GM12875 (cell line): Measurements from ENCODE around the gene TEX35.

Source experiments
- H3K4me3 ChIP-seq: one replicate; pipeline ENCODE4 v1.5.1; 2011; ENCODE audit warnings: low read depth, low read length, control low read depth
- TF ChIP-seq, protein P1 (sequence below): IDR thresholded peaks from 2 replicates; pipeline ENCODE4 v1.5.1; 2011; ENCODE audit warnings: low read depth, mild to moderate bottlenecking, control low read depth, inconsistent platforms, low read length, moderate library complexity, borderline replicate concordance; ENCODE audit not compliant: insufficient read depth

Gene TEX35

DNA sequence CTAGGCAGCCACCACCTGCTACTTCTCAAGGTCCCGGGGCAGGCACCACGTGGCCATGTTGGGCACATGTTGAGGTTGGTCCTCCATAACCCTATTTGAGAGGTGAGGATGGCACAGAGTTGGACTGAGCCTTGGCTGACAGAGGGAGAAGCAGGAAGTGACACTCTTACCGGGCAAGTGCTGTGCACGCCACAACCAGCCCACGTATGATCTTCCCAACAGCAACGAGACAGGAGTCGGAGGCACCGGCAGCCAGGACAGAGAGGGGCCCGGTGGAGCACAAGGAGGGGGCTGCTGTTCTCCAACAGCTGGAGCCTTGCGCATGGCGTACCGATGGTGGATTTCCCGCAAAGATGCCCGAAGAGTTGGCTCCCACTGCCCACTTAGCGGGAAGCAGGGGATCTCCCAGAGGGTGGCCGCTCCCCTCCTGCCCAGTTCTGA, 19.6 kb upstream of the TEX35 start:
- no peak overlapping the region for H3K4me3 ChIP-seq
- TF ChIP-seq, protein P1, sequence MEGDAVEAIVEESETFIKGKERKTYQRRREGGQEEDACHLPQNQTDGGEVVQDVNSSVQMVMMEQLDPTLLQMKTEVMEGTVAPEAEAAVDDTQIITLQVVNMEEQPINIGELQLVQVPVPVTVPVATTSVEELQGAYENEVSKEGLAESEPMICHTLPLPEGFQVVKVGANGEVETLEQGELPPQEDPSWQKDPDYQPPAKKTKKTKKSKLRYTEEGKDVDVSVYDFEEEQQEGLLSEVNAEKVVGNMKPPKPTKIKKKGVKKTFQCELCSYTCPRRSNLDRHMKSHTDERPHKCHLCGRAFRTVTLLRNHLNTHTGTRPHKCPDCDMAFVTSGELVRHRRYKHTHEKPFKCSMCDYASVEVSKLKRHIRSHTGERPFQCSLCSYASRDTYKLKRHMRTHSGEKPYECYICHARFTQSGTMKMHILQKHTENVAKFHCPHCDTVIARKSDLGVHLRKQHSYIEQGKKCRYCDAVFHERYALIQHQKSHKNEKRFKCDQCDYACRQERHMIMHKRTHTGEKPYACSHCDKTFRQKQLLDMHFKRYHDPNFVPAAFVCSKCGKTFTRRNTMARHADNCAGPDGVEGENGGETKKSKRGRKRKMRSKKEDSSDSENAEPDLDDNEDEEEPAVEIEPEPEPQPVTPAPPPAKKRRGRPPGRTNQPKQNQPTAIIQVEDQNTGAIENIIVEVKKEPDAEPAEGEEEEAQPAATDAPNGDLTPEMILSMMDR: no peak

DNA sequence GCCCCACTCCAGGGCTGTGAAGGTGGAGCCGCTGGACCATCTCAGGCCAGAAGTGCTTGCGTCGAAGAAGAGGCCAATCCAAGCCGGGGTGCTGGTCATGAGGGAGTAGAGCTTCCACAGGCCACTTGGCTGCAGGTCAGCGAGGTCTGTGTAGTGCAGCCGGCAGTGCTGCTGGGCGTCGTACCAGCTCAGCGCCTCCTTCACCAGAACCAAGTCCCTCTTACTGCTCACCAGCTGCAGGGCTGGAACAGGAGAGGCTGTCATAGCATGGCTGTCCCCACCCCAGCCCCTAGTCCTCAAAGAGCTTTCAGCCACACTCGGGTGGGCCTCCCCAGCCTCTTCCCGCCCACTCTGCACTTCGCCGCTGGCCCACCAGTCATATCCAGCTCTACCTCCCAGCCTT, 18.3 kb upstream of the TEX35 start:
- TF ChIP-seq, protein P1: no peak

DNA sequence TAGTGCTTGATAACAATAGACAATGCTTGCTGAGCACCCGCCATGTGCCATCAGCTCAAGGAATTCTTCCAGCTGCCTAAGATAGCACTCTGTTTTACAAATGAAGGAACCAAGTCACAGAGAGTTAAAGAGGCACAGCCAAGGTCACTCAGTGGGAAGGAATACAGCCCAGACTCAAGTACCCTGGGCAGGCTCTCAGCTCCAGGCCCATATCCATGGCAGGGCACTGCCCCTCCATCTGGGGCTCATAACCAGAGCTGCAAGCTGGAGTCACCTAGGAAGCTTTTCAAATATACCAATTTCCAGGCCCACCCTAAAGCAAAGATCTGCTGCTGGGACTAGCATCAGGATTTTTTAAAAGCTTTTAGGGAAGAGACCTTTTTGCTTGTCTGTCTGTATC, 17.8 kb upstream of the TEX35 start:
- no peak overlapping the region for H3K4me3 ChIP-seq
- TF ChIP-seq, protein P1: no peak

More for the DNA sequence above, 18.3 kb upstream of the TEX35 start:
- no peak overlapping the region for H3K4me3 ChIP-seq

DNA sequence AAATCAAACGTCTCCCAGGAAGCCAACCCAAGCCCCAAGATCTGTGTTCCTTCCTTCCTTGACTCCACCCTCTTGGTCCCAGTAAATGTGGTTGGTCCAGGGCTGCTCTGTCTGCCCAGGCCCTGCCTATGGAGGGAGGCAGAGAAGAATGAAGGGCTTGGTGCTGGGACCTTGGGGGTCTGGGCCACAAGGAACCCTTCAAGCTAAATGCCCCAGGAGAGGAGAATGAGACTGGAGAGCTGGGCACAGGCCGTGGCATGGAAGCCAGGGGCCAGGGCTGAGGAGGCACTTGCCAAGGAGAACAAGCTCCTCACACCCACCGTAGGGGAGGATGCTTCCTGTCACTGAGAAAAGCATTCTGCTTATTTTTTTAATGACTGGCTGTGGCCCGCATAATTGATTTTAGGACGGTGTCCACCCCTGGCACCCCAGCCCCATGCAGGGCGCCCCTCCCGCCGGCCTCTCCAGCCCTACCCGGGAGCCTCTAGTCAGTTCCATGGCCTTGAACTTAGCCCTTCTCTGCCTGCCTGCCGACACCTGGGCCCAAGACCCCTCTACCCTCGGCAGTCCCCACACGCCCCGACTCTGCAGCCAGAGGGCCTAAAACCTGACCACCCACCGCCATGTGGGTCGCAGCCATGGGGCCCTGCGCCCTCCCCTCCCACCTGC, 17.0 kb upstream of the TEX35 start:
- no peak overlapping the region for H3K4me3 ChIP-seq
- TF ChIP-seq, protein P1: no peak

DNA sequence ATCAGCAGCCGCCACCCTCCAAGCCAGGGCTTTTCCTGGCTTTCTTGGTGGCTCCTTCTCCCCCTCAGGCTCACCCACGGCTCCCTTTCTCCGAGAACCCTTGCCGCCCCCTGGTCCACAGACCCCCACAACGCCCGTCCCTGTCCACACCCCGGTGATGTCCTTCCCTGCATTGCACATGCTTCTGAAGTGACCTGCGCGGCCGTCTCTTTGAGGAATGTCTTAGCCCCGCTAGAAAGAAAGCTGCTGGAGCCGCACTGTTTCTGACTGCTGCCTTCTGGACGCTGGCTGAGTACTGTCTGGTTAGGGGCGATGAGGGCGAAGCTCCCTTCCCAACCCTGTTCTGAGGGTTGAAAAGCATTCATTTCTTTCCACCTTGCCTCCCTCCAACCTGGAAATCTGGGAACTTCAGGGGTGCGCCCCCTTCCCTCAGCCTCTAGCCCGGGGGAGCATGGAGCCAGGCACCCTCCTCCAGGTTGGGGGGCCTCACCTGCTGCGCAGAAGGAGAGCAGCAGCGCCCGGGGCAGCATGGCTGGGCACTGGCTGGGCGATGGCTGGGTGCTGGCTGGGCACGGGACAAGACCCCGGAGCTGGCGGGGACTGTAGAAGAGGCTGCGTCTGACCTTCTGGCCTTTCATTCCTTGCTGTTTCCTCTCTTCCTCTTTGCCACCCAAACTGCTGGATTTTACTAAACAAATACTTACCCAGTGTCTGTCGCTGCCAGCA, 16.3 kb upstream of the TEX35 start, which contains the start of gene CLEC20A:
Gene CLEC20A, minus strand, starts transcription at position 555 of the 726 bp plus-strand sequence. Its CDS starts 25 bp downstream, at position 530.
- no peak within 1 kb of the TSS for H3K4me3 ChIP-seq
- TF ChIP-seq, protein P1: no peak

DNA sequence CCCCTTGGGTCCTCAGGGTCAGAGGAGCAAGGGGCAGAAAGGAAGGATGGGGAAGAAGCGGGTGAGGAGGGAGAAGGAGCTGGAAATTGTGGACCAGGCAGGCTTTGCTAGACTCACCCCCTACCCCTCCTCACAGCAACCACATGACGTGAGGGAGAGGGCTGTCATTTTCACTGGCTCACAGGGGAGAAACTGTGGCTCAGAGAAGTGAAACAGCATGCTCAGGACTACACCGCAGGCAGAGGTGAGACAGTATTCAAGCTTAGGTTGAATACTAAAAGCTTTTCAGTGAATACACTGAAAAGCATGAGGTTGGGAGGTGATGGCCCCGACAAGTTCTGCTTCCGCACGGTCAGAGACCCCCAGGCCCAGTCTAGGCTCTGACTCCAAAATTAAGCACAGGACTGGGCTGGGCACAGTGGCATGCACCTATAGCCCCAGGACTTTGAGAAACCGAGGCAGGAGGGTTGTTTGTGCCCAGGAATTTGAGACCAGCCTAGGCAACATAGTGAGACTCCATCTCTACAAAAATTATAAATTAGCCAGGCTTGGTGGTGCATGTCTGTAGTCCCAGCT, 14.9 kb upstream of the TEX35 start:
- TF ChIP-seq, protein P1: no peak

More for the DNA sequence above, 14.9 kb upstream of the TEX35 start:
- H3K4me3 ChIP-seq: no peak overlapping the region
